Ascending aorta (tissue), 2 donors: ENCODE measurements around the gene THRB. TPM values are rescaled to one million over a fixed set of nuclear protein-coding genes. Genes with fewer than 3 reads are reported as not detected.

Experiments
- DNase-seq, 2 donors: peaks; one replicate each; pipeline ENCODE4 v3.0.0-alpha.2; 2019; ENCODE audit warnings: low spot score in 2 of 2
- H3K27ac ChIP-seq, 2 donors: fragments of 200-600 bp; sonication (generic); one replicate each; pipeline ENCODE4 v1.5.1; 2016 to 2017; ENCODE audit warnings: mild to moderate bottlenecking in 1 of 2
- H3K27me3 ChIP-seq: fragments of 200-600 bp; sonication (generic); one replicate; pipeline ENCODE4 v1.5.1; 2017
- H3K36me3 ChIP-seq, 2 donors: fragments of 200-600 bp; sonication (generic); one replicate each; pipeline ENCODE4 v1.5.1; 2016
- H3K4me1 ChIP-seq, 2 donors: fragments of 200-600 bp; sonication (generic); one replicate each; pipeline ENCODE4 v1.5.1; 2016 to 2017; ENCODE audit warnings: mild to moderate bottlenecking in 1 of 2
- H3K4me3 ChIP-seq, 2 donors: fragments of 200-600 bp; sonication (generic); one replicate each; pipeline ENCODE4 v1.5.1; 2016 to 2017; ENCODE audit warnings: mild to moderate bottlenecking in 1 of 2
- H3K9me3 ChIP-seq, 2 donors: fragments of 200-600 bp; sonication (generic); one replicate each; pipeline ENCODE4 v1.5.1; 2016
- intact Hi-C: fragments of 100-400 bp; cut with DNase I; formaldehyde crosslinking; loops from one replicate; pipeline ENCODE4 v1.15.1; 2023
- total RNA-seq: library from RNA; depleted of rRNA; stranded (reverse); fragments of >200 nt; gene quantifications from one replicate; pipeline ENCODE4 v1.1.0, GENCODE V29; 2016
- TF ChIP-seq, protein P1 (sequence below), 3 experiments: fragments of 200-600 bp in 2 of 3; fragments of 450-650 bp in 1 of 3; sonication (generic) in 2 of 3; IDR thresholded peaks; one replicate each; pipeline ENCODE4 v1.5.1; 2016 to 2019; ENCODE audit warnings: antibody characterized with exemption in 3 of 3, mild to moderate bottlenecking in 1 of 3, moderate library complexity in 1 of 3

THRB gene
- total RNA-seq, 1 donor from 2014 or later = 24.7 TPM

DNA sequence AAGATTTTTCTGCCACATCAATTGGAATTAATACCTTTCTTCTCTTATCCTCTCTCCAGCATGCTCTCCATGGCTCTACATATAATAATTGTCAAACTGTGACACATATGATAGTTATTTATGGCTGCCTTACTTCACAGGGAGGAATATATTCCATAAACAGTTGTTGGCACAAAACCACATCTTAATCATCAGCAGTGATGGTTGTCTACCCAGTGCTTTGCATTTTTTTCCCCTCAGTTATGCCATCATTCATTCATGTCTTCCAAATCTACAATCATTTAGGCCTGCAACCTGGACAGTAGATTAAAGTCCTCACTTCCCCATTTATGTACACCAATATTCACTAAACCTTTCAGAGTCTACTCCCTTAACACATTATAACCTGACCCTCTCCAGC is 107.7 kb downstream of the THRB start:
- no peak for DNase-seq
- Histone ChIP-seq H3K4me1 (peaks cover 10 to 36% of the 10 kb centered on the region in 2 donors), H3K4me3 (no peak overlapping the region), H3K36me3 (no peaks in the 10 kb centered on the region), H3K9me3 (no peaks in the 10 kb centered on the region), H3K27ac (peak overlapping the region; percentile 64 to 79), H3K27me3 (no peaks in the 10 kb centered on the region)
- TF ChIP-seq, protein P1, sequence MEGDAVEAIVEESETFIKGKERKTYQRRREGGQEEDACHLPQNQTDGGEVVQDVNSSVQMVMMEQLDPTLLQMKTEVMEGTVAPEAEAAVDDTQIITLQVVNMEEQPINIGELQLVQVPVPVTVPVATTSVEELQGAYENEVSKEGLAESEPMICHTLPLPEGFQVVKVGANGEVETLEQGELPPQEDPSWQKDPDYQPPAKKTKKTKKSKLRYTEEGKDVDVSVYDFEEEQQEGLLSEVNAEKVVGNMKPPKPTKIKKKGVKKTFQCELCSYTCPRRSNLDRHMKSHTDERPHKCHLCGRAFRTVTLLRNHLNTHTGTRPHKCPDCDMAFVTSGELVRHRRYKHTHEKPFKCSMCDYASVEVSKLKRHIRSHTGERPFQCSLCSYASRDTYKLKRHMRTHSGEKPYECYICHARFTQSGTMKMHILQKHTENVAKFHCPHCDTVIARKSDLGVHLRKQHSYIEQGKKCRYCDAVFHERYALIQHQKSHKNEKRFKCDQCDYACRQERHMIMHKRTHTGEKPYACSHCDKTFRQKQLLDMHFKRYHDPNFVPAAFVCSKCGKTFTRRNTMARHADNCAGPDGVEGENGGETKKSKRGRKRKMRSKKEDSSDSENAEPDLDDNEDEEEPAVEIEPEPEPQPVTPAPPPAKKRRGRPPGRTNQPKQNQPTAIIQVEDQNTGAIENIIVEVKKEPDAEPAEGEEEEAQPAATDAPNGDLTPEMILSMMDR (IDR thresholded peaks at IDR 0.05) = no peak
- intact Hi-C loops = no loop called here

DNA sequence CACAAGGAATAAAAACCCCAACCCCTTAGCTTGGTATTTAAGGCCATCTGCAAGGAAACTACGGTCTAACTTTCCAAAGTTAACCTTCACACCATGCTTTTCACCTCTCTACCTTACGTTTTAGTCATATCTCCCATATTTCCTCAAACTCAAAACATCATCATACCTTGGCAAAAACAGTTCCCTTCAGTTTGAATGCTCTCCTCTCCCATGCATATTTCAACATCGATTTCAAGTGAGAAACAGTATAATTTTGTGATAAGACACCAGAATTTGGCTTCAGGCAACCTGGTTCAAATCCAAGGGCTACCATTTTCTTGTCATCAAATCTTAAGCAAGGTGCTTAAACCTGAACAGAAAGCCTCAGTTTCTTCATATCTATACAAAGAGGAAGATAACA is 108.2 kb downstream of the THRB start:
- intact Hi-C loops = no loop called here
- DNase-seq = no peak
- Histone ChIP-seq H3K36me3 (no peaks in the 10 kb centered on the region), H3K27me3 (no peaks in the 10 kb centered on the region), H3K9me3 (no peaks in the 10 kb centered on the region), H3K4me1 (peaks cover 10 to 38% of the 10 kb centered on the region in 2 donors), H3K27ac (peak overlapping the region; percentile 64 to 79), H3K4me3 (no peak overlapping the region)
- TF ChIP-seq, protein P1 (IDR thresholded peaks at IDR 0.05) = no peak

DNA sequence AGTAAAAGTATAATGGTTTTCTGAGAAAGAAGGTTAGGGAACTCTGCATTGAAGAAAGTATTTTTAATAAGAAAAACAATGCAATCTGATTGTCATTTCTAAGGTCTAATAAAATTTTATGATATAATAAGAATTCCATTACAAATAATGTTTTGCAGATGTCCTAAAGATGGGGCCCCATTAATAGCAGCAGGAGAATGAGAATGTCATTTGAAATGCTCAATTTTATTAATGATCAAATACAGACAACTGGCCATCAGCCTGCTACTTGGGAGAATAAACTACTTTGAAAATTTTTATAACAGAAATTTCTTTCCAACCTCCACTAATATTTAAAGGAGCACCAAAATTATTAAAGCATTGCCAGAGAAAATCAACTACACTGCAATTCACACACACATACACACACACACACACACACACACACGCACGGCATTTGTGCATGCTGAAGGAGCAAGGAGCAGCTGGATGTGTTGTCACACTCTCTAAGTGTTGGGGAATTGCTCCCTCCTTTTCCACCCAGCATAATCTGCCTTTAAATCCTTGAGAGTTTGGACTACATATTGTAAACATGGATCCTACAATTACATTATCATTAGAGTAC is 109.5 kb downstream of the THRB start:
- no peak for DNase-seq
- intact Hi-C loops = no loop called here
- Histone ChIP-seq H3K36me3 (no peaks in the 10 kb centered on the region), H3K4me1 (peaks cover 7 to 39% of the 10 kb centered on the region in 2 donors), H3K4me3 (no peak overlapping the region), H3K27ac (peak overlapping the region; percentile 15 to 64), H3K27me3 (no peaks in the 10 kb centered on the region), H3K9me3 (no peaks in the 10 kb centered on the region)
- TF ChIP-seq, protein P1 (IDR thresholded peaks at IDR 0.05) = no peak

DNA sequence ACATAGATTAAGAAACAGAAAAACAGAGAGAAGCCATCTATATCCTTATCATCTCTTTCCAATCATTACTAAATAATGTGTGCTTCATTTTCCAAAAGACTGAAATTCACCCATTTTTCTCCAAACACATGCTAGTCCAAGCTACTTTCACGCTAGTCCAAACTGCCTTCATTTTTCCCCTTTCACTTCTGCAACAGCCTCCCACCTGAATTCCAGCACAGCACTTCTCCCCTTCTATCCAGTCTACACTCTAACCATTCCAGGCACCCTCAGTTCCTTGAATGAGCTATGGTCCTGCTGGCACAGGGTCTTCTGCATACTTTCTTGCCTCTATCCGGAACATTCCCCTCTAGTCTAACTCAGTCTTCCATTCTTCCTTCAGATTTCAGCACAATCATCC is 112.0 kb downstream of the THRB start:
- H3K4me3 ChIP-seq = no peak overlapping the region
- H3K27me3 ChIP-seq = no peaks in the 10 kb centered on the region
- no peak for DNase-seq
- peaks cover 2 to 31% of the 10 kb centered on the region in 2 donors for H3K4me1 ChIP-seq
- intact Hi-C loops = no loop called here
- no peaks in the 10 kb centered on the region for H3K36me3 ChIP-seq
- H3K9me3 ChIP-seq = no peaks in the 10 kb centered on the region
- H3K27ac ChIP-seq = no peak overlapping the region
- TF ChIP-seq, protein P1 (IDR thresholded peaks at IDR 0.05) = no peak

GRCh38 chr3:24379936-24380335 is 114.7 kb downstream of the THRB start:
- no peaks in the 10 kb centered on the region for H3K9me3 ChIP-seq
- no peak overlapping the region for H3K4me3 ChIP-seq
- no peaks in the 10 kb centered on the region for H3K36me3 ChIP-seq
- TF ChIP-seq, protein P1 (IDR thresholded peaks at IDR 0.05) = no peak
- H3K27ac ChIP-seq = peak overlapping the region; percentile 50 to 63
- peaks cover 12 to 37% of the 10 kb centered on the region in 2 donors for H3K4me1 ChIP-seq
- DNase-seq = no peak
- intact Hi-C loops = no loop called here
- H3K27me3 ChIP-seq = no peaks in the 10 kb centered on the region

DNA sequence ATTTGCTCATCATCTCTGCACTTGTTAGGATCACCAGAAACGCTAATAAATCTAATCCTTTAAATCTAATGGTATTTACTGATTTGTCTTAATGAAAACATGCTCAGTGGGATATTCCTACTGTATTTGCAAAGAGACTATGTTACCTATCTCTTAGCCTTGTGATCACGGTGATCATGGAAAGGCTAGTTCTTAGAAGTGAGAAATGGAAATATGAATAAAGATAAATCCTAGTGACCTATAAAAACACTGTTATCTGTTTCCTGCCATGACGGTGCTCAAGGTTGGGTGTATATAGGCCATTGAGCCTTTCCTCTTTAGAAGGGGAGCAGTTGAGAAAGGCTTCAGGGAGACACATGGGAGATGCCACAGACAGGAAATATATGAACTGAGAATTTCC is 116.3 kb downstream of the THRB start:
- Histone ChIP-seq H3K9me3 (no peaks in the 10 kb centered on the region), H3K36me3 (no peaks in the 10 kb centered on the region), H3K27ac (peak overlapping the region; percentile 78 to 83), H3K4me3 (no peak overlapping the region), H3K4me1 (peaks cover 13 to 43% of the 10 kb centered on the region in 2 donors), H3K27me3 (no peaks in the 10 kb centered on the region)
- TF ChIP-seq, protein P1 (IDR thresholded peaks at IDR 0.05) = no peak
- intact Hi-C loops = no loop called here
- no peak for DNase-seq
